Hematopoietic multipotent progenitor cell treated with erythropoietin and hydrocortisone succinate and interleukin-3 and kit ligand, for 4 days (in vitro differentiated cells): Measurements from ENCODE around the gene PARD3B.

ENCODE experiments used
- DNase-seq: peaks from one replicate; pipeline ENCODE4 v3.0.0-alpha.2; 2015

PARD3B gene

GRCh38 chr2:204717591-204717990 is 172.3 kb downstream of the PARD3B start:
- DNase-seq, result no peak

- DNase-seq, result no peak
Observed at GRCh38 chr2:204718607-204719006, 173.3 kb downstream of the PARD3B start.

GRCh38 chr2:204720874-204721273 is 175.6 kb downstream of the PARD3B start:
- no peak for DNase-seq

- no peak for DNase-seq
Observed at GRCh38 chr2:204722207-204722606, 176.9 kb downstream of the PARD3B start.

- DNase-seq, result no peak
Observed at GRCh38 chr2:204722691-204723090, 177.4 kb downstream of the PARD3B start.

- DNase-seq, result no peak
Observed at GRCh38 chr2:204725693-204726360, 180.6 kb downstream of the PARD3B start.

GRCh38 chr2:204726831-204727230 is 181.6 kb downstream of the PARD3B start:
- DNase-seq, result no peak

GRCh38 chr2:204727368-204727767 is 182.1 kb downstream of the PARD3B start:
- DNase-seq, result no peak

GRCh38 chr2:204730603-204731002 is 185.3 kb downstream of the PARD3B start:
- DNase-seq, result no peak

- DNase-seq, result no peak
Observed at GRCh38 chr2:204732019-204732418, 186.7 kb downstream of the PARD3B start.

- DNase-seq, result no peak
Observed at GRCh38 chr2:204737296-204737695, 192.0 kb downstream of the PARD3B start.

GRCh38 chr2:204738721-204739120 is 193.4 kb downstream of the PARD3B start:
- no peak for DNase-seq

- no peak for DNase-seq
Observed at GRCh38 chr2:204743393-204743960, 198.2 kb downstream of the PARD3B start.

GRCh38 chr2:204744506-204744905 is 199.2 kb downstream of the PARD3B start:
- no peak for DNase-seq

GRCh38 chr2:204748286-204748685 is 203.0 kb downstream of the PARD3B start:
- DNase-seq, result no peak

- DNase-seq, result no peak
Observed at GRCh38 chr2:204749319-204749718, 204.0 kb downstream of the PARD3B start.

- no peak for DNase-seq
Observed at GRCh38 chr2:204750389-204750788, 205.1 kb downstream of the PARD3B start.

GRCh38 chr2:204751472-204751871 is 206.2 kb downstream of the PARD3B start:
- DNase-seq, result no peak

GRCh38 chr2:204753841-204754240 is 208.6 kb downstream of the PARD3B start:
- DNase-seq, result no peak

- DNase-seq, result no peak
Observed at GRCh38 chr2:204754898-204755297, 209.6 kb downstream of the PARD3B start.

GRCh38 chr2:204763974-204764703 is 218.9 kb downstream of the PARD3B start:
- no peak for DNase-seq

GRCh38 chr2:204770735-204771134 is 225.5 kb downstream of the PARD3B start:
- DNase-seq, result no peak

- DNase-seq, result no peak
Observed at GRCh38 chr2:204771721-204772120, 226.4 kb downstream of the PARD3B start.

GRCh38 chr2:204772546-204772945 is 227.3 kb downstream of the PARD3B start:
- DNase-seq, result no peak
